ACC112 (cell line): ENCODE data around the gene SKIC2.
"Not testable (repeated sequence)": the region's sequence is repeated elsewhere in the genome, so short reads cannot be mapped to it uniquely, and the experiment has no call there.

Source experiments
- H2AFZ ChIP-seq: fragments of 200-600 bp; sonication (generic); one replicate; pipeline ENCODE4 v1.6.0; 2017; ENCODE audit warnings: antibody characterized with exemption, low read length; ENCODE audit not compliant: unreplicated experiment
- H3K27ac ChIP-seq: fragments of 200-600 bp; sonication (generic); 2 replicates; pipeline ENCODE4 v1.5.1; 2014; ENCODE audit warnings: low read depth, mild to moderate bottlenecking, antibody characterized with exemption, low read length, moderate library complexity
- H3K27me3 ChIP-seq: fragments of 200-600 bp; sonication (generic); 2 replicates; pipeline ENCODE4 v1.6.1; 2014; ENCODE audit warnings: mild to moderate bottlenecking, antibody characterized with exemption, low read length, moderate library complexity, mixed read lengths; ENCODE audit not compliant: insufficient read depth
- H3K36me3 ChIP-seq: fragments of 200-600 bp; sonication (generic); 2 replicates; pipeline ENCODE4 v1.6.1; 2016; ENCODE audit warnings: mild to moderate bottlenecking, antibody characterized with exemption, low read length, moderate library complexity, mixed read lengths; ENCODE audit not compliant: insufficient read depth
- H3K4me1 ChIP-seq: fragments of 200-600 bp; sonication (generic); one replicate; pipeline ENCODE4 v1.6.1; 2016; ENCODE audit warnings: low read length, mixed read lengths; ENCODE audit not compliant: insufficient read depth, unreplicated experiment, control insufficient read depth
- H3K4me3 ChIP-seq: fragments of 200-600 bp; sonication (generic); 2 replicates; pipeline ENCODE4 v1.5.1; 2014; ENCODE audit warnings: mild to moderate bottlenecking, low read depth, low read length
- H3K79me2 ChIP-seq: fragments of 200-600 bp; sonication (generic); one replicate; pipeline ENCODE4 v1.6.0; 2016; ENCODE audit warnings: low read length; ENCODE audit not compliant: control insufficient read depth, unreplicated experiment, insufficient read depth

SKIC2 gene

GRCh38 chr6:32004864-32005537 lies 46.0 kb downstream of the SKIC2 start:
- not testable (repeated sequence) for H2AFZ ChIP-seq, H3K27me3 ChIP-seq, H3K79me2 ChIP-seq, H3K36me3 ChIP-seq, H3K4me1 ChIP-seq, H3K27ac ChIP-seq, H3K4me3 ChIP-seq

GRCh38 chr6:32005538-32005880 lies 46.5 kb downstream of the SKIC2 start:
- not testable (repeated sequence) for H3K4me3 ChIP-seq, H3K4me1 ChIP-seq, H3K36me3 ChIP-seq, H3K27ac ChIP-seq, H3K27me3 ChIP-seq, H2AFZ ChIP-seq, H3K79me2 ChIP-seq

- H3K4me1 ChIP-seq, H3K27me3 ChIP-seq, H3K36me3 ChIP-seq, H3K79me2 ChIP-seq, H3K27ac ChIP-seq, H2AFZ ChIP-seq, H3K4me3 ChIP-seq: not testable (repeated sequence)
These were observed 47.1 kb downstream of the SKIC2 start for GRCh38 chr6:32005991-32006529.

GRCh38 chr6:32007086-32007485 lies 48.1 kb downstream of the SKIC2 start:
- H3K79me2 ChIP-seq, H3K36me3 ChIP-seq, H3K4me1 ChIP-seq, H3K4me3 ChIP-seq, H3K27ac ChIP-seq, H2AFZ ChIP-seq, H3K27me3 ChIP-seq: not testable (repeated sequence)

GRCh38 chr6:32008037-32008436 lies 49.1 kb downstream of the SKIC2 start:
- H3K27ac ChIP-seq, H3K27me3 ChIP-seq, H3K36me3 ChIP-seq, H2AFZ ChIP-seq, H3K4me3 ChIP-seq, H3K79me2 ChIP-seq, H3K4me1 ChIP-seq: not testable (repeated sequence)

GRCh38 chr6:32008616-32009015 lies 49.6 kb downstream of the SKIC2 start:
- not testable (repeated sequence) for H3K79me2 ChIP-seq, H3K27ac ChIP-seq, H3K4me1 ChIP-seq, H2AFZ ChIP-seq, H3K4me3 ChIP-seq, H3K27me3 ChIP-seq, H3K36me3 ChIP-seq

- H3K27ac ChIP-seq, H3K4me3 ChIP-seq, H3K79me2 ChIP-seq, H3K27me3 ChIP-seq, H3K4me1 ChIP-seq, H3K36me3 ChIP-seq, H2AFZ ChIP-seq: not testable (repeated sequence)
These were observed 50.6 kb downstream of the SKIC2 start for GRCh38 chr6:32009537-32009936.

- not testable (repeated sequence) for H3K36me3 ChIP-seq, H3K4me1 ChIP-seq, H3K4me3 ChIP-seq, H3K27ac ChIP-seq, H3K27me3 ChIP-seq, H3K79me2 ChIP-seq, H2AFZ ChIP-seq
These were observed 52.0 kb downstream of the SKIC2 start for GRCh38 chr6:32010856-32011530.

GRCh38 chr6:32012941-32013617 lies 54.1 kb downstream of the SKIC2 start:
- H3K27ac ChIP-seq, H3K4me3 ChIP-seq, H2AFZ ChIP-seq, H3K36me3 ChIP-seq, H3K4me1 ChIP-seq, H3K27me3 ChIP-seq, H3K79me2 ChIP-seq: not testable (repeated sequence)

GRCh38 chr6:32013738-32014137 lies 54.8 kb downstream of the SKIC2 start:
- not testable (repeated sequence) for H3K4me1 ChIP-seq, H3K4me3 ChIP-seq, H2AFZ ChIP-seq, H3K27ac ChIP-seq, H3K27me3 ChIP-seq, H3K79me2 ChIP-seq, H3K36me3 ChIP-seq

GRCh38 chr6:32014547-32014946 lies 55.6 kb downstream of the SKIC2 start, which contains the start of gene C4B:
TSS of gene C4B (plus strand) at chr6:32014795. CDS start at chr6:32014846, 51 bp downstream.
- not testable (repeated sequence) for H3K36me3 ChIP-seq, H3K27me3 ChIP-seq, H3K4me1 ChIP-seq, H3K79me2 ChIP-seq, H3K27ac ChIP-seq, H2AFZ ChIP-seq, H3K4me3 ChIP-seq
